Common myeloid progenitor, CD34-positive (primary cell): ENCODE data around the gene IL12RB2.

ENCODE experiments used
- CTCF ChIA-PET: fragments of 350-600 bp; sonication (Branson Sonifier 250); formaldehyde crosslinking; loops from one replicate; lab custom pipeline; 2021; ENCODE audit warnings: antibody characterized with exemption; lab: Charles Lee
- POLR2A ChIA-PET: fragments of 350-600 bp; sonication (Branson Sonifier 250); formaldehyde crosslinking; loops from one replicate; lab custom pipeline; 2021; ENCODE audit warnings: antibody characterized with exemption; lab: Charles Lee
- DNase-seq, 3 donors: peaks; one replicate each; pipeline versions ENCODE4 v3.0.0 to v3.0.0-alpha.2; 2013
- H3K27ac ChIP-seq, 2 experiments: 1 replicate in 1 of 2; 2 replicates in 1 of 2; pipeline ENCODE4 v1.7.0; 2013; ENCODE audit warnings: inconsistent platforms in 2 of 2, low read length in 2 of 2, mild to moderate bottlenecking in 2 of 2, low read depth in 1 of 2, moderate library complexity in 1 of 2; ENCODE audit not compliant: severe bottlenecking in 2 of 2, insufficient read depth in 1 of 2, poor library complexity in 1 of 2
- H3K27me3 ChIP-seq, 5 experiments: replicated peaks in 2 of 5; 1 replicate in 3 of 5; 2 replicates in 2 of 5; pipeline versions ENCODE4 v1.6.1 to v1.7.0; 2013; ENCODE audit warnings: low read length in 4 of 5, mild to moderate bottlenecking in 2 of 5, moderate library complexity in 2 of 5, inconsistent platforms in 1 of 5; ENCODE audit not compliant: insufficient read depth in 5 of 5, control insufficient read depth in 4 of 5
- H3K36me3 ChIP-seq, 4 experiments: 1 replicate in 2 of 4; 2 replicates in 2 of 4; pipeline versions ENCODE4 v1.6.1 to v1.7.0; 2013; ENCODE audit warnings: low read length in 3 of 4, control low read depth in 1 of 4, mild to moderate bottlenecking in 1 of 4; ENCODE audit not compliant: control insufficient read depth in 4 of 4, insufficient read depth in 4 of 4
- H3K4me1 ChIP-seq, 4 experiments: 1 replicate in 3 of 4; 2 replicates in 1 of 4; pipeline versions ENCODE4 v1.6.1 to v1.7.1; 2013; ENCODE audit warnings: low read length in 3 of 4, mild to moderate bottlenecking in 3 of 4, control low read depth in 1 of 4, inconsistent platforms in 1 of 4, moderate library complexity in 1 of 4; ENCODE audit not compliant: control insufficient read depth in 4 of 4, insufficient read depth in 4 of 4; ENCODE audit errors: control extremely low read depth in 1 of 4
- H3K4me3 ChIP-seq, 7 experiments: 1 replicate in 4 of 7; 2 replicates in 3 of 7; pipeline versions ENCODE4 v1.5.1 to v1.7.0; 2013; ENCODE audit warnings: mild to moderate bottlenecking in 7 of 7, low read length in 6 of 7, moderate library complexity in 6 of 7, inconsistent platforms in 2 of 7, low read depth in 2 of 7, control low read depth in 1 of 7; ENCODE audit not compliant: insufficient read depth in 4 of 7, control insufficient read depth in 1 of 7; ENCODE audit errors: extremely low read depth in 1 of 7
- H3K9me3 ChIP-seq, 5 experiments: 1 replicate in 4 of 5; 2 replicates in 1 of 5; pipeline versions ENCODE4 v1.6.1 to v1.7.1; 2013; ENCODE audit warnings: low read length in 4 of 5, mild to moderate bottlenecking in 2 of 5, inconsistent platforms in 1 of 5, low read depth in 1 of 5, moderate library complexity in 1 of 5; ENCODE audit not compliant: control insufficient read depth in 4 of 5, insufficient read depth in 2 of 5; ENCODE audit errors: control extremely low read depth in 1 of 5
- WGBS: methylation state at CpG from one replicate; pipeline ENCODE4 v1.1.5; 2013; ENCODE audit not compliant: insufficient coverage; 5-methylcytosine and 5-hydroxymethylcytosine counted together

IL12RB2 gene

DNA sequence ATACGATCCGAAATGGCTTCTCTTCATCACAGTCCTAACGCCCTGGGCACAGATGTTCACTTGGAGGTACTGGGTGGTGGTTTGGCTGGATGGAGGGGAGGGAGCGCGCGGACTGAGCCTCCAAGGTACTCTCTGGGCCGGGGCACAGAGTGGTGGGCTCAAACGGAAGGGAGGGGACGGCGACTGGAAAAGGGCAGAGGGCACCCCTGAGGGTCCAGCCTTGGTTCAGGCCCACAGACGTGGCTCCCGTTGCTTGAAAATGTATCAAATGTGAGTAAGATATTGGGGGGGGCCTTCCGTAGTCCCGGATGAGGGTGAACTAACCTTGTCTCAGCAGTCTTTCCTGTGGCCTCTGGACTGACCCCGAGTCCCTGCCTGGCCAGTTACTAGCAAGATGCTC lies 463 bp downstream of the IL12RB2 start:
- under 1% methylated on average over 9 of the region's 15 CpGs for WGBS
- CTCF ChIA-PET, result no interaction called here
- POLR2A ChIA-PET, result no interaction called here
- Histone ChIP-seq H3K4me3 (peak overlapping the region; percentile 58 to 91 (median 80)), H3K36me3 (no peaks in the 10 kb centered on the region), H3K27ac (peak overlapping the region in 1 of 2 experiments; percentile 74), H3K27me3 (no peaks in the 10 kb centered on the region), H3K4me1 (peaks cover 3 to 41% (median 16%) of the 10 kb centered on the region in 4 experiments), H3K9me3 (no peaks in the 10 kb centered on the region)
- DNase-seq, result peak; percentile 13 to 53 (median 39)

DNA sequence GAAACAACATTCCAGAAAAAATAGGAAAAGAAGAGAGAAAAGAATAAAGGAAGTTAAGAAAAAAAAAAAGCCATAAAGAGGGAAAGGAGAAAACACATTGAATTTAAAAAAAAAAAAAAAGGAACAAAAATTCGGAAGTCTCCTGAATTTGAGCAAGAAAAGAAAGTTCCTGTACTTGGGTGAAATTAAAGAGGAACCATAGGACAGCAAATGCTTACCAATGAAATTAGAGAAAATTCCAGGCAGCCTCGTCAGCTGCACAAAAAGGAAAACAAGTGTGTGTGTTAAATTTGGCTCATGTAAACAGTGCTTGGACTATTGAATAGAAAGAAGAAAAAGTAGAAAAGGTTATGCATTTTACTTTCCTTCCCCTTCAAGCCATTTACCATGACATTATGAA lies 4.9 kb downstream of the IL12RB2 start:
- ChIA-PET POLR2A (interaction anchor here (0.6 kb wide), 1 partner anchor 67 kb away, joined by 3 read pairs; no protein-coding TSS in a partner anchor), CTCF (interaction anchor here (2.0 kb wide), 1 partner anchor 32 kb away, joined by 5 read pairs; no protein-coding TSS in a partner anchor)
- H3K9me3 ChIP-seq, result no peaks in the 10 kb centered on the region
- peaks cover 0 to 30% (median 11%) of the 10 kb centered on the region in 4 experiments for H3K4me1 ChIP-seq
- H3K27ac ChIP-seq, result no peak overlapping the region
- WGBS, result 0% methylated on average over 1 of the region's 2 CpGs
- no peaks in the 10 kb centered on the region for H3K27me3 ChIP-seq
- H3K36me3 ChIP-seq, result peaks cover 0 to 12% (median 5%) of the 10 kb centered on the region in 4 experiments
- H3K4me3 ChIP-seq, result peak overlapping the region in 3 of 7 experiments; percentile 16 to 56 (median 54)
- DNase-seq, result peak; percentile 20 to 38 (median 29)

DNA sequence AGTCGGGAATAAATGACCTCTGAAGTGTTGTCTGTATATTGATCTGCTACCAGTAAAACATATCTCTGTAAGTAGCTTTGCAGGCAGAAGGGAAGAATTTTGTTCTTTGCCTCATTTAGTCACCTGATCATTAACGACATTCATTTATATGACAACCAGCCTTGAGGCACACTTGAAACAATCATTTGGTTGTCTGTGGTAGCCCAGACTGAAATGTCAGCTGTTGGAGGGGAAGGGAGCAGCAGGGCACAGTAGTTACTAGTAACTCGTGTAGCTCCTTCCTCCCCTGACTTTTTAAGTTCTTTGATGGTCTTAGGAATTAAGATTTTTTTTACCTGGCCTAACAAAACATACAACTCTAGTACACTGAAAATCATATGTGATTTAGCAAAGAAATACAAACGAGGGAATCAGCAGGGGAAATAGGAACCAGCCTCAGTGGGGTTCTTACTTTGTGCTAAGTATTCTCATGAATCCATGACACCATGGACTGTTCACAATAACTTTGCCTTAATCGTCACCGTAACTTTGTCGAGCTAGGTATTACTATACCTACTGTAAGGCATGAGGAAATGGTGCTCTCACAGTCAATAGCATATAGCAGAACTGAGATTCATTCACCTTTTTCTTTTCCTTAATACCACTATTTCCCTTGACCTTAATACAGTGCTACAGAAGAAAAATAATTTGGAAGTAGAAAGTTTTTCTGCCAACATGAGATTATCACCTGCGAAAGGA lies 6.4 kb downstream of the IL12RB2 start:
- CTCF ChIA-PET, result no interaction called here
- DNase-seq, result no peak
- POLR2A ChIA-PET, result interaction anchor here (0.6 kb wide), 1 partner anchor 120 kb away, joined by 8 read pairs; no protein-coding TSS in a partner anchor
- Histone ChIP-seq H3K27ac (no peak overlapping the region), H3K4me3 (no peak overlapping the region), H3K9me3 (no peaks in the 10 kb centered on the region), H3K4me1 (peaks cover 0 to 21% (median 8%) of the 10 kb centered on the region in 4 experiments), H3K36me3 (peaks cover 0 to 19% (median 7%) of the 10 kb centered on the region in 4 experiments), H3K27me3 (no peaks in the 10 kb centered on the region)
- WGBS, result 93% methylated on average over 5 of the region's 8 CpGs

- no peak overlapping the region for H3K27ac ChIP-seq
- peaks cover 0 to 24% (median 7%) of the 10 kb centered on the region in 4 experiments for H3K36me3 ChIP-seq
- DNase-seq, result no peak
- ChIA-PET CTCF (no interaction called here), POLR2A (no interaction called here)
- 74% methylated on average over 5 of the region's 5 CpGs for WGBS
- H3K4me1 ChIP-seq, result peaks cover 0 to 21% (median 8%) of the 10 kb centered on the region in 4 experiments
- no peaks in the 10 kb centered on the region for H3K9me3 ChIP-seq
- H3K4me3 ChIP-seq, result no peak overlapping the region
- H3K27me3 ChIP-seq, result no peaks in the 10 kb centered on the region
These were observed 7.0 kb downstream of the IL12RB2 start for GRCh38 chr1:67314696-67315095.

DNA sequence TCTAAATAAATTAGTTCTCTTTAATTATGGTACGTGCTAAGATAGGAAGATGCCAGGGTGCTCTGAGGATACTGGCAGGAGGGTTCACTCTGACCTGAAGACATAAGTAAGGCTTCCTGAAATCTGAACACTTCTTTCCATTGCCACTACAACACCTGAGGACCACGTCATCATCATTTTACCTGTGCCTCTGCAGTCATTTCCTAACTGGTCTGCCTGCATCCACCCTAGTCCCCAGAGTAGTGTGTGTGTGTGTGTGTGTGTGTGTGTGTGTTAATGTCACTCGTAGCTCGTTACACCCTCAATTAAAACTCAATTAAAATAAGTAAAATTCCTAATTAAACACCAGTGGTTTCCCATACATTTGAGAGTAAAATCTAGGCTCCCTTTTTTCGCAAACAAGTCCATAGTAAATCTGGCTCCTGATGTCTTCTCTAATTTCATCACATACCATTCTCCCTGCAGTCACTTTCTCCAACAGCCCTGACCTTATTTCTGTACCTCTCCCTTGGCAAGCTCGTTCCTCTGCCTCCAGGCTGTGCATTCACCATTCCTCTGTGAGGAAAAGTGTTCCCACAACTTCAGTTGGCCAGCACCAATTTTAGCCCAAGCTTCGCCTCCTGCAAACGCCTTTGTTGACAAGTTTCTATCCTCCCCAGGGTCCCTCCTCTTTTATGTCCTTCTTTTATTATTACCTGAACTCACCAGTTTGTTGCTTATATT lies 8.7 kb downstream of the IL12RB2 start:
- DNase-seq, result no peak
- CTCF ChIA-PET, result interaction anchor here (1.5 kb wide), 1 partner anchor 41 kb away, joined by 4 read pairs; no protein-coding TSS in a partner anchor
- H3K27me3 ChIP-seq, result no peaks in the 10 kb centered on the region

GRCh38 chr1:67316918-67317317 lies 9.2 kb downstream of the IL12RB2 start:
- Histone ChIP-seq H3K9me3 (no peaks in the 10 kb centered on the region), H3K4me3 (no peak overlapping the region), H3K4me1 (peaks cover 0 to 15% (median 8%) of the 10 kb centered on the region in 4 experiments), H3K36me3 (peaks cover 0 to 33% (median 7%) of the 10 kb centered on the region in 4 experiments), H3K27ac (no peak overlapping the region), H3K27me3 (no peaks in the 10 kb centered on the region)
- ChIA-PET POLR2A (no interaction called here), CTCF (interaction anchor here (0.6 to 1.5 kb wide), 2 partner anchors 21 to 40 kb away, joined by 3 to 4 read pairs; no protein-coding TSS in a partner anchor)
- 100% methylated on average over 1 of the region's 2 CpGs for WGBS
- DNase-seq, result no peak

More for the DNA sequence above, 8.7 kb downstream of the IL12RB2 start:
- no peak overlapping the region for H3K4me3 ChIP-seq
- peaks cover 0 to 29% (median 7%) of the 10 kb centered on the region in 4 experiments for H3K36me3 ChIP-seq
- POLR2A ChIA-PET, result no interaction called here
- WGBS, result 100% methylated on average over 3 of the region's 8 CpGs
- peaks cover 0 to 15% (median 8%) of the 10 kb centered on the region in 4 experiments for H3K4me1 ChIP-seq
- H3K27ac ChIP-seq, result no peak overlapping the region
- no peaks in the 10 kb centered on the region for H3K9me3 ChIP-seq
